Activated T-cell treated with anti-CD3 and anti-CD28 coated beads for 4 hours (primary cell): Measurements from ENCODE around the gene ATP5F1D.
"Not testable (repeated sequence)": the region's sequence is repeated elsewhere in the genome, so short reads cannot be mapped to it uniquely, and the experiment has no call there.

Experiments
- DNase-seq: peaks from one replicate; pipeline ENCODE4 v3.0.0-alpha.2; 2020

Gene ATP5F1D

DNA sequence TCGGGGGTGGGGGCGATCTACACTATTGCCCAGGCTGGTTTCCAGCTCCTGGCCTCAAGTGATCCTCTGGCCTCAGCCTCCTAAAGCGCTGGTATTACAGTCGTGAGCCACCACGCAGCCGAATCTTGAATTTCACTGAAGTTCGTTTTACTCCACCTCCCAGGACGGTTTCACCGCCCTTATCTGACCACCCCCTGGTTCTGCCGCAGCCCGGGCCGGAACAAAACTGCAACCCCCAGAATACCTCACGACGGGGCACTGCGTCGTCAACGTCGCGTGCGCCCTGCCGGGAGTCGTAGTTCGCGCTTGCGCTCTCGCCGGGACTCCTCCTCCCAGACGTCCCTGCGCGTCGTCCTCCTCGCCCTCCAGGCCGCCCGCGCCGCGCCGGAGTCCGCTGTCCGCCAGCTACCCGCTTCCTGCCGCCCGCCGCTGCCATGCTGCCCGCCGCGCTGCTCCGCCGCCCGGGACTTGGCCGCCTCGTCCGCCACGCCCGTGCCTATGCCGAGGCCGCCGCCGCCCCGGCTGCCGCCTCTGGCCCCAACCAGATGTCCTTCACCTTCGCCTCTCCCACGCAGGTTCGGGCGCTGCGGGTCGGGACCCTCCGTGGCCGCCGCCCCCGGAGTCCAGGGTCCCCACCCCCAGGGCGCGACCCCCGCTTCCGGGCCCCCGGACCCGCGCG lies at the start of gene ATP5F1D:
Gene ATP5F1D, plus strand, starts transcription at position 335 of the 679 bp plus-strand sequence. Its CDS starts 100 bp downstream, at position 435.
- peak; percentile 81 for DNase-seq

DNA sequence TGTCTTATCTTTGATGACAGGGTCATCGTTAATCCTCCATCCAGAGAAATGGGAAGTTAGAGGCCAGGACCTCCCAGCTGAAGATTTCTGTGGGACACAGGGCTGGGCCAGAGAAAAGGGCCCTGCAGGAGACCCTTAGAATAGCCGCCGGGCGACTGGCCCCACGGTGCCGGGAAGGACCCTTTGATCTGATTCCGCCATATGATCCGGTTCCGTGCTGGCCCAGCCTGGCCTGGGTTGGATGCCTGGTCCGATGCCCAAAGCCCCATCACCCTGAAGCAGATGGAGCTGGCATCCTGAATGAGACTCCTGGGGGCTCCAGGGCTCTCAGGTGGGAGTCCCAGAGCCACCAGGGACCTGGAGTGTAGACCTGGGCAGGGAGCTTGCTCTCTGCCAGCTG lies 42.0 kb upstream of the ATP5F1D start:
- no peak for DNase-seq

DNA sequence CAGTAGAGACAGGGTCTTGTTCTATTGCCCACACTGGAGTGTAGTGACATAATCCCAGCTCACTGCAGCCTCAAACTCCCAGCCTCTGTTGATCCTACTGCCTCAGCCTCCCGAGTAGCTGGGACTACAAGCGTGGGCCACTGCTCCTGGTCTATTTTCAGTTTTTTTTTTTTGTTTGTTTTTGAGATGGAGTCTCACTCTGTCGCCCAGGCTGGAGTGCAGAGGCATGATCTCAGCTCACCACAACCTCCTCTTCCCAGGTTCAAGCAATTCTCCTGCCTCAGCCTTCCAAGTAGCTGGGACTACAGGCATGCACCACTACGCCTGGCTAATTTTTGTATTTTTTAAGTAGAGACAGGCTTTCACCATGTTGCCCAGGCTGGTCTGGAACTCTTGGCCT lies 40.9 kb upstream of the ATP5F1D start:
- DNase-seq = not testable (repeated sequence)

DNA sequence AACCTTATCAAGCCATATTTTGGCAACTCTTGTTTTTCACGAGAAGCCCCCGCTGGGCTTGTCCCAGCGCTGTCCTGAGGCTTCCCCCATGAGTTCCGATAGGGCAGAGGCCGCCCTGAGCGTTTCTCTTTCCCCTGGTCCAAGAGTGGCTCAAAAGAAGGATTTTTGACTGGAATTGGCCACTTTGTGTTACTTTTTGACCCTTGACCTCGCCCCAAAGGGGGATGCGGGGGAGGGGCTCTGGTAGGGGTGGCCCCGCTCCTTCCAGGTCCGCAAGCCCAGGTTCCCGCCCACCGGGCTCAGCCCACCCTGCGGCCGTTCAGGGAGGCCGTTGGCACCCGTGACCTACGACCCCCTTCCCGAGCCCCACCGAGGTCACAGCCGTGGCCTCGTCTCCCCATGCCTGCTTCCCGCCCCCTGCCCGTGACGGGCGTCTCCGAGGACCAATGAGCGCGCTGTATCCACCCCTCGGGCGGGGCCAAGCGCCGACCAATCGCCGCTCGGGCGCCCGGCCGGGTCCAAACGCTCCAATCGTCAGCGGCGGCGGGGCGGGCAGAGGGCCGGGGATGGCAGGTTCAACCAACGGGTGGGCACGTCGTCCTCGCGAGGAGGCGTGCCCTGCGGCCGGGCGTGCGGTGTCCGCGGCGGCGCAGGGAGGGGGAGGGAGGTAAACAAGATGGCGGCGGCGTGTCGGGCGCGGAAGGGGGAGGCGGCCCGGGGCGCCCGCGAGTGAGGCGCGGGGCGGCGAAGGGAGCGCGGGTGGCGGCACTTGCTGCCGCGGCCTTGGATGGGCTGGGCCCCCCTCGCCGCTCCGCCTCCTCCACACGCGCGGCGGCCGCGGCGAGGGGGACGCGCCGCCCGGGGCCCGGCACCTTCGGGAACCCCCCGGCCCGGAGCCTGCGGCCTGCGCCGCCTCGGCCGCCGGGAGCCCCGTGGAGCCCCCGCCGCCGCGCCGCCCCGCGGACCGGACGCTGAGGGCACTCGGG lies 36.1 kb upstream of the ATP5F1D start, which contains the start of gene STK11:
Gene STK11, plus strand, starts transcription at position 665 of the 986 bp plus-strand sequence. CDS start 1,136 bp downstream, outside the sequence.
- peak; percentile 99 for DNase-seq

DNA sequence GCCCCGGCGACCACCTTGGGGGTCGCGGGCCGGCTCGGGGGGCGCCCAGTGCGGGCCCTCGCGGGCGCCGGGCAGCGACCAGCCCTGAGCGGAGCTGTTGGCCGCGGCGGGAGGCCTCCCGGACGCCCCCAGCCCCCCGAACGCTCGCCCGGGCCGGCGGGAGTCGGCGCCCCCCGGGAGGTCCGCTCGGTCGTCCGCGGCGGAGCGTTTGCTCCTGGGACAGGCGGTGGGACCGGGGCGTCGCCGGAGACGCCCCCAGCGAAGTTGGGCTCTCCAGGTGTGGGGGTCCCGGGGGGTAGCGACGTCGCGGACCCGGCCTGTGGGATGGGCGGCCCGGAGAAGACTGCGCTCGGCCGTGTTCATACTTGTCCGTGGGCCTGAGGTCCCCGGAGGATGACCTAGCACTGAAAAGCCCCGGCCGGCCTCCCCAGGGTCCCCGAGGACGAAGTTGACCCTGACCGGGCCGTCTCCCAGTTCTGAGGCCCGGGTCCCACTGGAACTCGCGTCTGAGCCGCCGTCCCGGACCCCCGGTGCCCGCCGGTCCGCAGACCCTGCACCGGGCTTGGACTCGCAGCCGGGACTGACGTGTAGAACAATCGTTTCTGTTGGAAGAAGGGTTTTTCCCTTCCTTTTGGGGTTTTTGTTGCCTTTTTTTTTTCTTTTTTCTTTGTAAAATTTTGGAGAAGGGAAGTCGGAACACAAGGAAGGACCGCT lies 35.2 kb upstream of the ATP5F1D start:
- no peak for DNase-seq

DNA sequence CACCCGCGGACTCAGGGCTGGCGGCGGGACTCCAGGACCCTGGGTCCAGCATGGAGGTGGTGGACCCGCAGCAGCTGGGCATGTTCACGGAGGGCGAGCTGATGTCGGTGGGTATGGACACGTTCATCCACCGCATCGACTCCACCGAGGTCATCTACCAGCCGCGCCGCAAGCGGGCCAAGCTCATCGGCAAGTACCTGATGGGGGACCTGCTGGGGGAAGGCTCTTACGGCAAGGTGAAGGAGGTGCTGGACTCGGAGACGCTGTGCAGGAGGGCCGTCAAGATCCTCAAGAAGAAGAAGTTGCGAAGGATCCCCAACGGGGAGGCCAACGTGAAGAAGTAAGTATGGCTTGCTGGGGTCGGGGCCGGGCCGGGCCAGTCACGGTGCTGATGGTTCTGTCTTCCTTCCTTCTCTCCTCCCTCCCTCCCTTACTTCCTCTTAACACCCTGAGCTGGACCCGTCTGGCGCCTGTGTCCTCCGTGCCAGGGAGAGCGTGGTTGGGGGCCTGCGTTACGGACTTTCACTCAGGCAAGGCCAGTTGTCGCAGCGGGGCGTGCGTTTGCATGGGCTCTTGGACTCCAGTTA lies 34.6 kb upstream of the ATP5F1D start:
- no peak for DNase-seq

DNA sequence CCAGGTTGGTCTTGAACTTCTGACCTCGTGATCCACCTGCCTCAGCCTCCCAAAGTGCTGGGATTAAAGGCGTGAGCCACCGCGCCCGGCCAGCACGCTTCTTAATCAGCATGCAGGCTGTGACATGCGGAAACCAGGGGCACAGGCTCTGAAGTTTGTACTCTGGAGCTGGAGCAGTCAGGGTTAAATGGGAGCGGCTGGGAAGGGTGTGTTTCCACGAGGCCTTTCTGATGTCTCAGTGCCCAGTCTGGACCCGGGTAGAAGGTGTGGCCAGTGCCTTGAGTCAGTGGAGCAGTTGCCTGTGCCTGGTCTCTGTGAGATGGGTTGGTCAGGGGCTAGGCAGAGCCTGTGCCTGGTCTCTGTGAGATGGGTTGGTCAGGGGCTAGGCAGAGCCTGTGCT lies 32.7 kb upstream of the ATP5F1D start:
- DNase-seq = not testable (repeated sequence)

DNA sequence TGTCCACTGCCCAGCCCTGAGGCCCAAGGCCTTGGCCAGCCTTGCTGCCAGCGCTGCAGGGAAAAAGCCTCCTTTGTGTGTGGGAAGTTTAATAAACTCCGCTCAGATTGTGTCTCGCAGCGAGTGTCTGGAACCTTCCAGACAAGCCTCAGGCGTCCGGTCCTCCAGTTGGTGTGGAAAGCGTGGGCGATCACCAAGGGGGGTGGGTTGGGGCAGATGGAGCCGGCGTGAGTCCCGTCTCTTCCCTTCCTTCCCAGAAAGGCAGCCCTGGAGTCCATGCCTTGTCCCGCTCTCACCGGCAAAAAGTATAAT lies 31.4 kb upstream of the ATP5F1D start:
- DNase-seq = no peak

DNA sequence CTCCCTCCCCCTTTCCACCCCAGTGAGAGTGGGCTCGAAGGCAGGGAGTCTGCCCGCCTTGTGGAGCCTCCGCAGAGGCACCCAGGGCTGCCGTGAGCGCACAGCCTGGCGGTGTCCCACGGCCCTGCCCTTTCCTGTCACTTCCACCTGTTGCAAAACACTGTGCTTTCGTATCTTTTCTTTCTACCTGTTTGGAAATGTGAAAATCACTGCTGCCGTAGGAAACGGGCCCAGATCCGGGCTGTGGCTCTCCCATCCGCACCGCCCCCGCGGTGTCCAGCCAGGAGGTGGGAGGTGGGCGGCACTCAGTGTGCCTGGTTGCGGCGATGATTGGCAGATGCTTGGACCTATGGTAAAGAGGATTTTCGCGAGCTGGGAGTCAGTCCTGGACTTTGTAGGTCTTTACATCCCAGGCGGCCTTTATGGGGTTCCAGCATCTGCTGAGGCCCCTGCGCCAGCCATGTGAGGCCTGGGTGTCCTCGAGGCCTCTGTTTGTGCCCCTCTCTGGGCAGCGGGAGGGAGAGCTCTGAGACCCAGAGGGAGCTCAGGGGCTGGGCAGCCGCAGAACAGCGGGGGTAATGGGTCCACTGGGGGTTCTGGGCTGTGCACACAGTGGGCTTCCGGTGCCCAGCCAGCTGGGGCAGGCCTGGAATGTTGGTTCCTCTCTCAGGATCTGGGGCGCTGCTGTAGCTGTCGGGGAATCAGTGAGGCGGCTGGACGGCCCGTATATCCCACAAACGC lies 29.9 kb upstream of the ATP5F1D start:
- no peak for DNase-seq

DNA sequence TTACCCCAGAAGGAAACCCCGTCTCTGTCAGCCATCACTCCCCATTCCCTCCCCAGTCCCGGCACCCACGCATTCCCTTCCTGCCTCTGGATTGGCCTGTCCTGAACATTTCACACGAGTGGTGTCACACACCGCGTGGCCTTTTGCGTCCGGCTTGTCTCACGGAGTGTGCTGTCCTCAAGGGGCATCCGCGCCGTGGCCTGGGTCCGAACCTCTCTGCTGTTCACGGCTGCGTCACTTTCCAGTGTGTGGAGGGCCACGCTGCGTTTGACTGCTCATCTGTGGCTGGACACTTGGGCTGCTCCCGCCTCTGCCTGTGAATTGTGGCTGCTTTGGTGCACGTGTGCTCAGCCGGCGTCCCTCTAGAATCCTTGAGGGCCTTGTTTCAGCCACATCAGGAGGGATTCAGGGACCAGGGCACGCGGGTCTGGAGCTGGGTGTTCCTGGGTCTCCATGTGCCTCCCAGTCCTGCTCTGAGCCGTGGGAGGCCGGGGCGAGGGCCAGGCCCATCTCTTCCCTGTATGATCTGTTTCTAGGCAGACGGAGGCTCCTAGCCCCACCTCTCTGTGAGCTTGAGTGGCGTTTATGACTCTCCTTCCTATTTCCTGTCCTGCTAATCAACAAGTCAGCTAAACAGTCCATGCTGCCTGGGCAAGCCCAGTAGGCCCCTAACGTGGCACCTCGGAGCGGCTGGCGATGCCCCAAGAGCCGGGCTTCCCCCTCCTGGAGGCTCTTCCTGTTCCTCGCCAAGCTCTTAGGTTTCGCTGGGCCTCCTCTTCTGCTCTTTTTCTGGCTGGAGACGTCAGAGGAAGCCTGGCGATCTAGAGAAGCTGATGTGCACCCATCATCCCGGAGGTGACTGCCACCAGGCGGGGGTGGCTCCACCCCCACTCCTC lies 27.9 kb upstream of the ATP5F1D start:
- DNase-seq = no peak

DNA sequence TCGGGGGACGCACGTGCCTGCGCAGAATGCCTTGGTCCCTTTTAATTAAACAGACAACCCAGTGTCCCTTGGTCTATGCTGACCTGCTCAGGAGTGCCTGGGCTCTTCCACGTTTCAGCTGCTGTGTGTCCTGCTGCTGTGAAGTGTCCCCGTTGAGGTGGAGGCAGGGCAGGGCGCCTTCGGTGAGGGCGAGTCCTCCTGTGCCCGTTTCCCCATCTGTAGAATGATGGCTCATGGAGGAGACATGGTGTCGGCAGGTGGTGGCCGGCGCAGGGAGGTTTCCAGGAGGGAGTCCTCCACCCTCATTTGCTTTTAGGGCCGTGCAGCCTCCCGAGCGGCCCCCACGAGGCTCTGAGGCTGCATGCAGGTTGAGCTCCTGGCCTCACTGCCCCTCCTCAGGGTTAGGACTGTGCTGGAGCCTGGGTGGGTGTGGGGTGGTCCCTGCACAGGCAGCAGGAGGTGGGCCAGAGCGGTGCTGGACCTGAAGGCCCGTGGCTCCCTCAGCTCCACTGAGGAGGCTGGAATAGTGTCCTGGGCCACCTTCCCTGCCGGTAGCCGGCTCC lies 27.2 kb upstream of the ATP5F1D start:
- no peak for DNase-seq

DNA sequence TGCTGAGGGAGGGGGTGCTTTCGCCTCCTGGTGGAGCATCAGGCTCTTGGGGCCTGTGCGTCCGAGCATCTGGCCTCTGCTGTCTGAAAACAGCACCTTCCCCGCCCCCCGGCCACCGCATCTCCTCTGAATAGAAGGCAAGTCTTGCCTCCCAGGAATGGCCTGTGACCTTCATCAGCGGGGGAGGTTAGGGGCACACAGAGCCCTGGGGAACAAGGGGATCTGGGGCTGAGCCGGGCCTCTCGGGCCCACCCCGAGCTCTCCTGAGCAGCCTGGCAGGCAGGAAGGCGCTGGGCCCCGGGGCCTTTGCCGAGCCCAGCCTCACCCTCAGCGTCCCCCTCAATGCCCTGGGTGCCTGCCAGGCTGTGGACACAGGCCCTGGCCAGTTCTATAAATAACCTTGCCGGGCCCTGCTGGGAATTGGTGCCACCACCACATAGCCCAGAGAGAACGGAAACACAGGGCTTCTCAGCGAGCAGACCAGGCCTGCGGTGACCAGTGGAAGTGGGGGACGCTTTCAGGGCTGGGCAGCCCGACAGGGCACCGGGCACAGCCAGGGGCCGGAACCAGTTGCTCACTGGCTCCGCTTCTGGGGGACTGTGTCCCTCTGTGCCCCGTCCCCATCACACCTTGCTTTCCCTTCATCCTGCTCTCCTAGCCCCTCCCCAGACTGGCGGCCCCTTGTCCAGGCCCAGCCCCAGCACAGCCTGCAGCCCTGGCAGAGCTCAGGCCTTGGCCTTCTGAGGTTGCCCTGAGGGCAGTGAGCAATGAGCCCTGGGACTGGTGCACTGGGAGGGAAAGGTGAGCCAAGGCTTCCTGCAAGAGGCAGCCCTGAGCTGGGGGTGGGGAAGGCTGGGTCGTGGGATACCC lies 26.5 kb upstream of the ATP5F1D start:
- DNase-seq = no peak

DNA sequence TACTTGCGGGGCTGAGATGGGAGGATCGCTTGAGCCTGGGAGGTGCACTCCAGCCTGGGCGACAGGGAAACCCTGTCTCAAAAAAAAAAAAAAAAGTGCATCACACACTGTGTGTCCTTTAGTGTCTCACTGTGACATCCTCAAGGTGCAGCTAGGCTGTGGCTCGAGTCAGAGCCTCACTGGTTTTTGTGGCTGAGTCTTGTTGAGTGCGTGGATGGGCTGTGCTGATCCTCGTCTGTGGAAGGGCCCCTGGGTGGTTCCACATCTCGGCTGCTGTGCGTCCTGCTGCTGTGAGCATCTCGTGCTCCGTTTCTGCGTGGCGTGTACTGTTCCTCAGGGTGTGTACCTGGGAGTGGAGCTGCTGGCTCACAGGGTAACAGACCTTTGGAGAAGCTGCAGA lies 24.8 kb upstream of the ATP5F1D start:
- DNase-seq = no peak

DNA sequence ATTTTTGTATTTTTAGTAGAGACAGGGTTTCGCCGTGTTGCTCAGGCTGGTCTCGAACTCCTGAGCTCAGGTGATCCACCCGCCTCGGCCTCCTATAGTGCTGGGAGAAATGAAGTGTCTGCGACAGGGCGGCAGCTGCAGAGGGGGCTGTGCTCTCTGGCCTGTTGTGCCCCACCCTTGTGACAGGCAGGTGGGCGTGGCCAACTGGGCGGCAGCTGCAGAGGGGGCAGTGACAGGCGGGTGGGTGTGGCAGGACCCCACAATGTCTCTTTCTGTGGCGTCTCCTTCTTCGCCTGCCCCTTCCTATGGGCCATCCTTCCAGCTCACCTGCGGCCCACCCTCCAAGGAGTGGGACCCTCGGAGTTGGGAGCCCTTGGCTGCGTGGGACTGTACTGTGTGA lies 24.2 kb upstream of the ATP5F1D start:
- DNase-seq = no peak

DNA sequence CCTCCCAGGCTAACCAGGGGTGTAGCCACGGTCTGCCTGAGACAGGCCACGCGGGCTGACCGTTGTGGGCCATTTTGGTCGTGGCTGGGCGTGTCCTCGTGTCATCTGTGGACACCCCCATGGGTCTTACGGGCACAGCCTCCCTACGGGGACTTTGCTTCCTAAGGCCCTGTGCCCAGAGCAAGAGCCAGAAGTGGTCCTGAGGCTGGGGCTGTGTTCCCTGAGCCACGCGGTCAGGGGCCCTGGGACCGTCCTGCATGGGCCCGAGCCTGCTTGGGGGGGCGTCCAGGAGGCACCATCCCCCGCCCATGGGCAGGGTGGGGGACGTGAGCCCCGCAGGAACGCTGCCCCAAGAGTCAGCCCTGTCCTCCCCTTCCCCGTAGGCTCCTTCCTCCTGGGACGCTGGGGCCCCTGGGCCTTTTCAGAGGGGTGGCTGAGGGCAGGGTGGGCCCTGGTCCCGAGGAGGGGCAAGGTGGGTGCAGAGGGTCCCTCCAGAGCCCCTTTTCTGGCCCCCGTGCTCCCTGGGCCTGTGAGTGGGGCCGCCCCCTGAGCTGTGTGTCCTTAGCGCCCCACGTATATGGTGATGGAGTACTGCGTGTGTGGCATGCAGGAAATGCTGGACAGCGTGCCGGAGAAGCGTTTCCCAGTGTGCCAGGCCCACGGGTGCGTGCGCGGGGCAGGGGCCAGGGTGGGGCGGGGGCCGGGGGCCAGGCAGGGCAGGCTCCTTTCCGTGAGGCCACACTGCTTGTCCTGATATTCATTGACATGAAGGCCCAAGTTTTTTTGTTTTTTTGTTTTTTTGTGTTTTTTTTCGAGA lies 22.6 kb upstream of the ATP5F1D start:
- no peak for DNase-seq

DNA sequence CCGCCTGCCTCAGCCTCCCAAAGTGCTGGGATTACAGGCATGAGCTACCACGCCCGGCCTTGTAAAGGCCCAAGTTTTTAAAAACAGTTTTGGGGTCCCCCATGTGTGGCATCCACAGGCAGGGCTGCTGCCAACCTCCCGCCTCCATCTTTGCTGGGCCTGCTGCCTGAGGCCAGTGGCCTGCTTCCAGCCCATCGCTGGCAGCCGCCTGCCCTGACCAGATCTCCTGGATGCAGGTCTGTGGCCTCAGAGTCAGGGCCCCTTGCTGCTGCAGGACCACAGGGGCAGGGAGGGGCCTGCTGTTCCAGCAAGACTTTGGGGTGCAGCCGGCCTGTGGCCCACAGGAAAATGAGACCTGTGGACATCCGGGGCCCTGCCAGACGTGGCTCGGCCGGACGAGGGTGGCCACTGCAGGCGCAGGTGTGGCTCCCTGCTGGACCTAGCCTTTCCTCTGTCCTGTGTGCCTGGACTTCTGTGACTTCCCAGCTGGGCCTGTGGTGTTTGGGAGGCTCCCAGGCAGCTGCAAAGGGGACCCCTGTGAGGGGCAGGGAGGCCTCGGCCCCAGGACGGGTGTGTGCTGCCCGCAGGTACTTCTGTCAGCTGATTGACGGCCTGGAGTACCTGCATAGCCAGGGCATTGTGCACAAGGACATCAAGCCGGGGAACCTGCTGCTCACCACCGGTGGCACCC lies 21.6 kb upstream of the ATP5F1D start:
- DNase-seq = no peak

DNA sequence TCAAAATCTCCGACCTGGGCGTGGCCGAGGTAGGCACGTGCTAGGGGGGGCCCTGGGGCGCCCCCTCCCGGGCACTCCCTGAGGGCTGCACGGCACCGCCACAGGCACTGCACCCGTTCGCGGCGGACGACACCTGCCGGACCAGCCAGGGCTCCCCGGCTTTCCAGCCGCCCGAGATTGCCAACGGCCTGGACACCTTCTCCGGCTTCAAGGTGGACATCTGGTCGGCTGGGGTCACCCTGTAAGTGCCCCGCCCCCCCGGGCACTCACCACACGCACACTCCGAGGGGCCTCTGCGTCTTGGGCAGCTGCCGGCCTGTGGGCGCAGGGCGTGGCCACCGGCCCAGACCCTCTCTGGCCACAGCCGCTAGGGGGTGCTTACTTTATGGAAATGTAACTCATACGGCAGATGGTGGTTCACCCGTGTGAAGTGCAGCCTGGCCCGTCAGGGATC lies 21.0 kb upstream of the ATP5F1D start:
- DNase-seq = no peak
